GM18861 (cell line): Measurements from ENCODE around the gene NOP9.
A peak's percentile ranks its signal among the peaks of the same experiment; 100 is the strongest.

Source experiments
- ATAC-seq: cut with Tn5 transposase; IDR thresholded peaks from one replicate; pipeline ENCODE4 v1.9.1; 2021; ENCODE audit not compliant: unreplicated experiment

Gene NOP9

DNA sequence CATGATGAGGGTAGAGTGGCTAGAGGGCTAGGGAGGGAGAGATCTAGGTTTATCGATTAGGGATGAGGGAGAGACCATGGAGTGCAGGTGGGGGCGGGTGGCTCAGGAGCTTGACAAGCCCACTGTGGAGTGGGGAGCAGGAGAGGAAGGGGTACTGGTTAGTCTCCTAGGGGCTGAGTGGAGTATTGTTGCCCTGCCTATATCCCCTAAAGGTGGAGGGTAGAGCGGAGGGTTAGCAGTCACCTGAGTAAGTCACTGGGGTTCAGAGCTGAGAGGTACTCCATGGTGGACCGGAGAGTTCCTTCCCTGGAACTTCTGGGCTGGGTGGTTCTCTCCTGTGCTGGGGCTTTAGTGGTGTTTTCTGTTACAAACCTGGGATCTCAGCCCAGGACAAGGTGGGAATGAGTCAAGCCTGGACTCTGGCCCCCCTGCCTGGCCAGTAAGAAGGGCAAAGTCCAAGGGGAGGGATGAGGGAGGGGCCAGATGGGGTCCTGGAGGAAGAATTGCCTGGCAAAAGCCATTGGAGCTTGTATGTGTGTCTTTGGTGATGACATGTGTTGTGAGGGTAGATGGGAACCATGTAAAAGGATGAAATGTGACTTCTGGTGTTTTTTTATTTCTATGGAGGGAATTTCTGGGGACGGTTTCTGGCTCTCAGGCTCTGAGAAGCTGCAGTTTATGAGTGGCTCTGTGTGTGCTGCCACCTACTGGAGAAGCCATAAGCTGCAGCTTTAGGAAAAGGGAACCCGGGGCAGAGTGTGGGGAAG is 8.1 kb downstream of the NOP9 start, which contains the start of gene CIDEB:
Gene CIDEB (minus strand): TSS at position 403 of the 767 bp plus-strand sequence. CDS start 119 bp downstream, at position 284.
- ATAC-seq = no peak

DNA sequence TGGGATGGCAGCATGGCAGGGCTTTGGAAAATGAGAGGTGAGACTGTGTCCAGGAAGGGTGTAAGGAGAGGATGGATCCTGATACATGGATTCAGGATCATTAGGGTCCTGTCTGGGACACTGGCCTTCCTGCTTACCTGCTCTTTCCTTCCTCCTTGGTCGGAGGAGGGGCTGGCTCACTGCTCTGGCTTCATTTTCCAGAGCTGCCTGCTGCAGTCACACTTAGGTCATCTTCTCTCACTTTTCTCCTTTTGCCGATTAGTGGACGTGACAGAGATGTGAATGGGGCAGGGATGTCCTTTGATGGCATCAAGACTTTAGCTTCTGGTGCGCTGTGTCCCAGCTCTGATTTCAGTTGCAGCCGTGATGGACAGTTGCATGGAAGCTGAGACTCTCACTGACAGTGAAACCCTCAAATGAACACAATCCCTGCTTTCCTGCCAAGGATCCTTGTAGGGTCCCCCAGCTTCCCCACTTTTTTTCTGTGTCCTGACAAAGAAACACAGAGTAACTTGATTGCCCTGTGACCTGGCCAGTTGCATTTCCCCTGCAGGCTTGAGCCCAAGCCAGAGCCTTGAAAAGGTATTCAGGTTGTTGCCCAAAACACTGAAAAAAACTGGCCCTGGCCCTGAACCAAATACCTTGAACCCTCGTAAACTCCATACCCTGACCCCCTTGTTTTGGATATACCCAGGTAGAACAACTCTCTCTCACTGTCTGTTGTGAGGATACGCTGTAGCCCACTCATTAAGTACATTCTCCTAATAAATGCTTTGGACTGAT is 8.9 kb downstream of the NOP9 start:
- no peak for ATAC-seq

DNA sequence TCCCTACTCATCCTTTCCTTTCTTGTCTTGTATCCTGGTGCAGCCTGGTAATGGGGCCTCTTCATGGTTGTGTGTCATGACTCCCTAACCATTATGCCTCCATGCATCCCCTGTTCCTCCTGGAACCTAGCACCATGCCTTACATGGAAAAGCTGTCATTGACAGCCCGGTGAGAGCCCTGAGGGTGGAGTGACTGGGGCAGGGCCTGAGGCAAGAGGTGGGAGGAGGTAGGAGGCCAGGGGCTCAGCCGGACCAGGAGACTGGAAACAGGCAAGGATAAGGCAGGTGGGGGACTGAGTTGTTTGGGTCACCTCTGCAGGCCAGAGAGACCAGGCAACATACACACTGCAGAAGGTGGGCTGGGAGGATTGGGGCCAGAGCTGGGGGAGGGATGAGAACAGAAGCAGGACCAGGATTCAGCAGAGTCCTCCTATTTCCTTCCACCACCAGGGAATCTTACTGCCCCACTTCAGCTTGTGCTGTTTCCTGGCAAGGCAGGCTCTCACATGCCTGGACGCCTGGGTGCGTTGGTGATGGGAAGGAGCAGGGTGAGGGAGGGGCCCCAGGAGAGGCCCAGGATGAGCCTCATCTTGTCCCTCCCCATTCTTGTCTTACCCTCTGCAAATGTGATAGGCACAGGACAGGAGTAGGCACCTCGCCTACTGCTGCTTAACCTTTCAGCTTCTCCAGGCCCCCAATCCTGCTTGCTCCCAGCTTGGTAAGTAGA is 10.1 kb downstream of the NOP9 start, which contains the start of gene LTB4R2:
Gene LTB4R2 (plus strand): TSS at position 603 of the 727 bp plus-strand sequence. CDS start 525 bp downstream, outside the sequence.
- no peak for ATAC-seq

DNA sequence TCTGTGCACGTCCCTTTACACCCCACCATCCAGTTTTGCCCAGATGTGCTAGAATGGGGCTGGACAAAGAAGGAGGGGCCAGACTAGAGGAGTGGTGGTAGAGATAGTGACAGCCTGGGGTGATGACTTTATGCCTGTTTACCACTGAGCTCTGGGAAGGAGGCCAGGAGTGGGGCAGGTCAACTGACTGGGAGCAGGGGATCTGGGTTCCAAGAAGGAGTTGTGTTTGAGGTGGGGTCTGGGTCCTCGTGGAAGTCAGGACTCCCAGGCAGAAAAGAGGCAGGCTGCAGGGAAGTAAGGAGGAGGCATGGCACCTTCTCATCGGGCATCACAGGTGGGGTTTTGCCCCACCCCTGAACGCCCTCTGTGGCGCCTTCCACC is 10.6 kb downstream of the NOP9 start:
- no peak for ATAC-seq

DNA sequence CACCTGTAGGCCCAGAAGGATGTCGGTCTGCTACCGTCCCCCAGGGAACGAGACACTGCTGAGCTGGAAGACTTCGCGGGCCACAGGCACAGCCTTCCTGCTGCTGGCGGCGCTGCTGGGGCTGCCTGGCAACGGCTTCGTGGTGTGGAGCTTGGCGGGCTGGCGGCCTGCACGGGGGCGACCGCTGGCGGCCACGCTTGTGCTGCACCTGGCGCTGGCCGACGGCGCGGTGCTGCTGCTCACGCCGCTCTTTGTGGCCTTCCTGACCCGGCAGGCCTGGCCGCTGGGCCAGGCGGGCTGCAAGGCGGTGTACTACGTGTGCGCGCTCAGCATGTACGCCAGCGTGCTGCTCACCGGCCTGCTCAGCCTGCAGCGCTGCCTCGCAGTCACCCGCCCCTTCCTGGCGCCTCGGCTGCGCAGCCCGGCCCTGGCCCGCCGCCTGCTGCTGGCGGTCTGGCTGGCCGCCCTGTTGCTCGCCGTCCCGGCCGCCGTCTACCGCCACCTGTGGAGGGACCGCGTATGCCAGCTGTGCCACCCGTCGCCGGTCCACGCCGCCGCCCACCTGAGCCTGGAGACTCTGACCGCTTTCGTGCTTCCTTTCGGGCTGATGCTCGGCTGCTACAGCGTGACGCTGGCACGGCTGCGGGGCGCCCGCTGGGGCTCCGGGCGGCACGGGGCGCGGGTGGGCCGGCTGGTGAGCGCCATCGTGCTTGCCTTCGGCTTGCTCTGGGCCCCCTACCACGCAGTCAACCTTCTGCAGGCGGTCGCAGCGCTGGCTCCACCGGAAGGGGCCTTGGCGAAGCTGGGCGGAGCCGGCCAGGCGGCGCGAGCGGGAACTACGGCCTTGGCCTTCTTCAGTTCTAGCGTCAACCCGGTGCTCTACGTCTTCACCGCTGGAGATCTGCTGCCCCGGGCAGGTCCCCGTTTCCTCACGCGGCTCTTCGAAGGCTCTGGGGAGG is 11.3 kb downstream of the NOP9 start, which contains the start of gene LTB4R:
Gene LTB4R (plus strand): TSS at position 857 of the 959 bp plus-strand sequence. CDS start 4,150 bp downstream, outside the sequence.
- peak; percentile 59 for ATAC-seq

- ATAC-seq = no peak
Observed at GRCh38 chr14:24311837-24312615, 12.4 kb downstream of the NOP9 start.

DNA sequence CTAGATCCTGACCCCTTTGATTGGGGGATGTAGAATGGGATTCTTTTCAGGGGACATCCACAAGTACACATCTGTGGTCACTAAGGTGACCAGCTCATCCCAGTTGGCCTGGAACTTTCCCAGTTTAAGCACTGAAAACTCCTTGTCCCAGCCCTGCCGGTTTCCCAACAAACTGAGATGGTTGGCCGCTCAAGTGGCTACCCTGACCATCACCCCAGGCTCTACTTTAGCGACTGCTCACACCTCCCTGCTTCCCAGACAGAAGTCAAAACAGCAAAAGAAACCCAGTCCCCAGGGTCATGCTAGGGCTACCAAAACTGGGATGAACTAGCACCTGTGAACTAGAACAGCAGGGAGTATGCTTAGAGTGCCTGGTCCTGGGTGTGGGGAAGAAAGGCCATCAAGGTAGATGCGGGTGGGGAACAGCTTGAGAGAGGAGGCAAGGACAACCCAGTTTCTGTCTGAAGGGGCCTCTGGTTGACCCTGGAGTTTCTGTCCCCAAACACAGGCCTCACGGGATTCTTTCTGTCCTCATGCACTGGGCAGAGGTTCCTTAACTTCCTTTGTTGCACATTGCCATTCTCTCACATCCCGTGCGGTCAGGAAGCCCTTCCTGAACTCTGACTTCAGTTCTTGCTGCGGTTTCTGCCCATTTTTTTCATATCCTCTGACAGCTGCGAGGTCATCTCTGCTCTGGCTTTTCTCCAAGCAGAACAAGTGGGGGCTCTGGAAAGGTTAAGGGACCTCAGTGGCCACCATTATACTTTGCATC is 13.3 kb downstream of the NOP9 start:
- no peak for ATAC-seq

DNA sequence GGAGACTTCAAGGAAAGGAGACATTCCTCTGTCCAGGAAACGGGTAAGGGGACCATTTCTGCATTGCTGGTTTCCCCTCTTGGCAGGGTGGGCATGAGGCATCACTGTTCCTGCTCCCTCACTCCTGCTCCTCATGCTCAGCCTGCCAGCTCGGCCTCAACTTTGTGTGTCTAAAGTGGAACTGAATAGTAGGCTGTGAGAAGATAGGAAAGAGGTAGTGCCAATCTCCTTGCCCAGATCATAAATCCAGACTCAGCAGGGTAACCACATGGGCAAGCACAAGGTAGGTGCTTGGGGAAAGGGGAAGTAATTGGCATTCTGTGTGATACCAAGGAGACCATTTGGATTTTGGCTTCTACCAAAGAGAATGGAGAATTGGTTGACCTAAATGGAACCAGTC is 14.3 kb downstream of the NOP9 start:
- no peak for ATAC-seq

DNA sequence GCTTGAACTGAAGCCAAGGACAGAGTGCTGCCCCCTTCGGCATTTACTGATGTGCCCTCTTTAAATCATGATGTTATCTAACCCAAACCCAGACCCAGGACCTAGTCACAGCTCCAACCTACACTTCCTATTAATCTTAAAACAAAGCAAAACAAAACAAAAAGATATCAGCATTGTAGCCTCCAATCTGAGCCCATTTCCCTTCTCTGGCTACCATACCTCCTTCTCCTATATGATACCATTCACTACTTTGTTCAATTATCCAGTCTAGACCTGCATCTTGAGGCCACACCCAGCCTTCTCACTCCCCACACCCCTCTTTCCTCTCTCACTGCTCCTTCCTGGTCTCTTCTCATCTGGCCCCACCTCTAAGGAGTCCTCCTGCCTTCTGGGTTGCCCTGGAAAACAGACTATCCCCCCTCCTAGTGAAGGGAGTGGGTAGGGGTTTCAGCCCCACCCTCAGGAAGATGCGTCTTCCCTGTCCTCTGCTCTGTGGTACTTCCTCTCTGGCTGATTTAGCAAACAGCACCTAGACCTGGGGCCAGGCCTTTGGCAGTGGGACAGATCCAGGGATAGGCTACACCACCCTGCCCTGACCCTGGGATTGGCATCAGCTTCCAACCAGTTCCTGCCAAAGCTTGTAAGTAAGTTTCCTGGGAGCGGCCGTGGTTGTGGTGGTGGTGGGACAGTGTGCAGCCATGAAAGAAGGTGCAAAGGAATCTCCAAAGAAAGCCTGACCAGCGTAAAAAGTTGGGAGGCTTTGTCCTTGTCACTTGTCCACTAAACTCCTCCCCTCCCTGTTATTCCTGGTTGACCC is 14.9 kb downstream of the NOP9 start:
- ATAC-seq = no peak

- ATAC-seq = no peak
Observed at GRCh38 chr14:24315243-24315806, 15.7 kb downstream of the NOP9 start.

DNA sequence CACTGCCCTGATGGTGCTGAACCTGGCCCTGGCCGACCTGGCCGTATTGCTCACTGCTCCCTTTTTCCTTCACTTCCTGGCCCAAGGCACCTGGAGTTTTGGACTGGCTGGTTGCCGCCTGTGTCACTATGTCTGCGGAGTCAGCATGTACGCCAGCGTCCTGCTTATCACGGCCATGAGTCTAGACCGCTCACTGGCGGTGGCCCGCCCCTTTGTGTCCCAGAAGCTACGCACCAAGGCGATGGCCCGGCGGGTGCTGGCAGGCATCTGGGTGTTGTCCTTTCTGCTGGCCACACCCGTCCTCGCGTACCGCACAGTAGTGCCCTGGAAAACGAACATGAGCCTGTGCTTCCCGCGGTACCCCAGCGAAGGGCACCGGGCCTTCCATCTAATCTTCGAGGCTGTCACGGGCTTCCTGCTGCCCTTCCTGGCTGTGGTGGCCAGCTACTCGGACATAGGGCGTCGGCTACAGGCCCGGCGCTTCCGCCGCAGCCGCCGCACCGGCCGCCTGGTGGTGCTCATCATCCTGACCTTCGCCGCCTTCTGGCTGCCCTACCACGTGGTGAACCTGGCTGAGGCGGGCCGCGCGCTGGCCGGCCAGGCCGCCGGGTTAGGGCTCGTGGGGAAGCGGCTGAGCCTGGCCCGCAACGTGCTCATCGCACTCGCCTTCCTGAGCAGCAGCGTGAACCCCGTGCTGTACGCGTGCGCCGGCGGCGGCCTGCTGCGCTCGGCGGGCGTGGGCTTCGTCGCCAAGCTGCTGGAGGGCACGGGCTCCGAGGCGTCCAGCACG is 16.4 kb downstream of the NOP9 start:
- ATAC-seq = no peak

DNA sequence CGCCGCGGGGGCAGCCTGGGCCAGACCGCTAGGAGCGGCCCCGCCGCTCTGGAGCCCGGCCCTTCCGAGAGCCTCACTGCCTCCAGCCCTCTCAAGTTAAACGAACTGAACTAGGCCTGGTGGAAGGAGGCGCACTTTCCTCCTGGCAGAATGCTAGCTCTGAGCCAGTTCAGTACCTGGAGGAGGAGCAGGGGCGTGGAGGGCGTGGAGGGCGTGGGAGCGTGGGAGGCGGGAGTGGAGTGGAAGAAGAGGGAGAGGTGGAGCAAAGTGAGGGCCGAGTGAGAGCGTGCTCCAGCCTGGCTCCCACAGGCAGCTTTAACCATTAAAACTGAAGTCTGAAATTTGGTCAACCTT is 16.9 kb downstream of the NOP9 start:
- no peak for ATAC-seq

DNA sequence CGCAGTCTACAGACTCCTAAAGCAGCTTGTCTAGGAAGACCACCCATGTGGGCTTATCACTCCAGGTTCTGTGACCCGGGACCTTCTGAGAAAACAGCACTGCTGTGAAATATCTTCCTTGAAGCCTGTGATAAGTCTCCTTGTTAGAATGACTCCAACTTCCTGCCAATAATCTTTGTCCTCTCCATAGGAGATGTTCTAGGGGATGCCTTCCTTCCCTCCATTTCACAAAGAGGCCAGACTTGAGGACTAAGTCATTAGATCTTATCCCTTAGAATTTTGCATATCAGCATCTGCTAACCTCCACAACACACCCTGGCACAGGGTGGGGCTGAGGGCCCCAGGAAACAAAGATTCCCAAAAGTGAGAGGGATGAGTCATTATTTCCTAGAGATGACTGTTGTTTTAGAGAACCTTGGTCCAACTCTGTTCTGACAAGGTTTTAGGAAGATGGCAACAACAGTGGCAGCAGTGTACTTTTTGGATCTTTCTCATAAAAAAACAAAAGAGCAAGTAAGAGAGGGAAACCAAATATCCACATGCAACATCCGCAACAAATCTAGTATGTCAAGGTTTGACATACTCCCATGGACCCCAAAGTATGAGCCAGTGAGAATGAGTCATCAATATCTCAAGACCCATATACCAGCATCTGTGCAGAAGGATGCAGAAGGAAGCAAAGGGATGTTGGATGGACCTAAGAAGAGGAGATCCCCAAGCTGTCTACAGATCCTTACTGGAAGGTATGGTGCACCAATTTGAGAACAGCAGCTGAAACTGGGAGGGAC is 17.7 kb downstream of the NOP9 start:
- ATAC-seq = no peak

GRCh38 chr14:24321212-24321975 is 21.7 kb downstream of the NOP9 start:
- ATAC-seq = no peak

GRCh38 chr14:24322672-24323071 is 23.0 kb downstream of the NOP9 start:
- no peak for ATAC-seq
